OCI-LY3 (cell line): ENCODE measurements around the gene ZSWIM5.

ENCODE experiments used
- H2AFZ ChIP-seq: fragments of 200-600, 300-600 bp; shearing (Covaris generic); 2 replicates; pipeline ENCODE4 v1.6.0; 2014; ENCODE audit warnings: antibody characterized with exemption, low read depth, low read length
- H3K27ac ChIP-seq: fragments of 200-600, 300-600 bp; sonication (generic); 2 replicates; pipeline ENCODE4 v1.5.1; 2014; ENCODE audit warnings: mild to moderate bottlenecking, low read length, moderate library complexity, mixed read lengths
- H3K27me3 ChIP-seq: fragments of 200-600, 300-600 bp; sonication (generic); 2 replicates; pipeline ENCODE4 v1.6.1; 2014; ENCODE audit warnings: low read depth, low read length, mixed read lengths
- H3K36me3 ChIP-seq: fragments of 200-600, 300-600 bp; sonication (generic); replicated peaks from 2 replicates; pipeline ENCODE3; 2014; ENCODE audit warnings: low read depth, low read length, mixed read lengths
- H3K4me1 ChIP-seq: fragments of 300-600, 200-600 bp; sonication (generic); 2 replicates; pipeline ENCODE4 v1.6.1; 2014; ENCODE audit warnings: low read length, mixed read lengths
- H3K4me2 ChIP-seq: fragments of 200-600, 300-600 bp; sonication (generic); 2 replicates; pipeline ENCODE4 v1.6.1; 2014; ENCODE audit warnings: low read length, mixed read lengths
- H3K4me3 ChIP-seq: fragments of 300-600, 200-600 bp; sonication (generic); 2 replicates; pipeline ENCODE4 v1.5.1; 2014; ENCODE audit warnings: antibody characterized with exemption, mild to moderate bottlenecking, low read length, moderate library complexity
- H3K79me2 ChIP-seq: fragments of 300-600, 200-600 bp; shearing (Covaris generic); 2 replicates; pipeline ENCODE4 v1.6.1; 2014; ENCODE audit warnings: mild to moderate bottlenecking, low read length, mixed read lengths
- H3K9ac ChIP-seq: fragments of 300-600, 200-600 bp; shearing (Covaris generic); 2 replicates; pipeline ENCODE4 v1.6.0; 2014; ENCODE audit warnings: mild to moderate bottlenecking, low read length, moderate library complexity
- H3K9me3 ChIP-seq: fragments of 200-600, 300-600 bp; shearing (Covaris generic); 2 replicates; pipeline ENCODE4 v1.6.1; 2014; ENCODE audit warnings: low read length, mixed read lengths; ENCODE audit not compliant: insufficient read depth
- H4K20me1 ChIP-seq: fragments of 200-600, 300-600 bp; sonication (generic); 2 replicates; pipeline ENCODE4 v1.6.1; 2016; ENCODE audit warnings: low read length, mixed read lengths; ENCODE audit not compliant: insufficient read depth
- EZH2phosphoT487 ChIP-seq: fragments of 200-600 bp; shearing (Covaris generic); IDR thresholded peaks from 2 replicates; pipeline ENCODE4 v1.6.1; 2018; ENCODE audit warnings: antibody characterized with exemption, mixed run types, low read depth
- TF ChIP-seq, protein P1 (sequence below): fragments of 200-600, 300-600 bp; sonication (generic); IDR thresholded peaks from 2 replicates; pipeline ENCODE4 v1.5.1; 2014; ENCODE audit warnings: antibody characterized with exemption, low read length, low read depth

Gene ZSWIM5

DNA sequence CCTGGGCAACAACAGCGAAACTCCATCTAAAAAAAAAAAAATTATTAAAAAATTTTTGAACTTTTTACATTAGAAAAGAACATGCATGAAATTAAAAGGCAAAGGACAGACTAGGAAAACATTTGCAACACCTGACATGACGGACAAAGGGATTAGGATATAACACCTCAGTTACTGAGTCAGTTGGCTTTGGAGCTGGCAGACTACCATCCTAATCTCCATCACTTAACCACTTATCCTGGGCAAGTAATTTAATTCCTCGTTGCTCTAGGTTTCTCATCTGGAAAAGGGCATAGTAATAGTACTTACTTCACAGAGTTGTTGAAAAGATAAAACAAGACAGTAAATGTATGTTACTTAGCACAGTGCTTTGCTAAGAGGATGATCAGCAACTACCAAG lies 207.2 kb downstream of the ZSWIM5 start:
- Histone ChIP-seq H3K36me3 (no peaks in the 10 kb centered on the region), H3K4me2 (no peak overlapping the region), H3K9ac (no peak overlapping the region), H3K27me3 (no peaks in the 10 kb centered on the region), H4K20me1 (no peaks in the 10 kb centered on the region), H2AFZ (no peak overlapping the region), H3K4me1 (peaks cover 6% of the 10 kb centered on the region), H3K9me3 (no peaks in the 10 kb centered on the region), H3K79me2 (no peaks in the 10 kb centered on the region), H3K27ac (no peak overlapping the region), H3K4me3 (no peak overlapping the region)
- no peak for TF ChIP-seq EZH2phosphoT487
- TF ChIP-seq, protein P1, sequence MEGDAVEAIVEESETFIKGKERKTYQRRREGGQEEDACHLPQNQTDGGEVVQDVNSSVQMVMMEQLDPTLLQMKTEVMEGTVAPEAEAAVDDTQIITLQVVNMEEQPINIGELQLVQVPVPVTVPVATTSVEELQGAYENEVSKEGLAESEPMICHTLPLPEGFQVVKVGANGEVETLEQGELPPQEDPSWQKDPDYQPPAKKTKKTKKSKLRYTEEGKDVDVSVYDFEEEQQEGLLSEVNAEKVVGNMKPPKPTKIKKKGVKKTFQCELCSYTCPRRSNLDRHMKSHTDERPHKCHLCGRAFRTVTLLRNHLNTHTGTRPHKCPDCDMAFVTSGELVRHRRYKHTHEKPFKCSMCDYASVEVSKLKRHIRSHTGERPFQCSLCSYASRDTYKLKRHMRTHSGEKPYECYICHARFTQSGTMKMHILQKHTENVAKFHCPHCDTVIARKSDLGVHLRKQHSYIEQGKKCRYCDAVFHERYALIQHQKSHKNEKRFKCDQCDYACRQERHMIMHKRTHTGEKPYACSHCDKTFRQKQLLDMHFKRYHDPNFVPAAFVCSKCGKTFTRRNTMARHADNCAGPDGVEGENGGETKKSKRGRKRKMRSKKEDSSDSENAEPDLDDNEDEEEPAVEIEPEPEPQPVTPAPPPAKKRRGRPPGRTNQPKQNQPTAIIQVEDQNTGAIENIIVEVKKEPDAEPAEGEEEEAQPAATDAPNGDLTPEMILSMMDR: no peak

DNA sequence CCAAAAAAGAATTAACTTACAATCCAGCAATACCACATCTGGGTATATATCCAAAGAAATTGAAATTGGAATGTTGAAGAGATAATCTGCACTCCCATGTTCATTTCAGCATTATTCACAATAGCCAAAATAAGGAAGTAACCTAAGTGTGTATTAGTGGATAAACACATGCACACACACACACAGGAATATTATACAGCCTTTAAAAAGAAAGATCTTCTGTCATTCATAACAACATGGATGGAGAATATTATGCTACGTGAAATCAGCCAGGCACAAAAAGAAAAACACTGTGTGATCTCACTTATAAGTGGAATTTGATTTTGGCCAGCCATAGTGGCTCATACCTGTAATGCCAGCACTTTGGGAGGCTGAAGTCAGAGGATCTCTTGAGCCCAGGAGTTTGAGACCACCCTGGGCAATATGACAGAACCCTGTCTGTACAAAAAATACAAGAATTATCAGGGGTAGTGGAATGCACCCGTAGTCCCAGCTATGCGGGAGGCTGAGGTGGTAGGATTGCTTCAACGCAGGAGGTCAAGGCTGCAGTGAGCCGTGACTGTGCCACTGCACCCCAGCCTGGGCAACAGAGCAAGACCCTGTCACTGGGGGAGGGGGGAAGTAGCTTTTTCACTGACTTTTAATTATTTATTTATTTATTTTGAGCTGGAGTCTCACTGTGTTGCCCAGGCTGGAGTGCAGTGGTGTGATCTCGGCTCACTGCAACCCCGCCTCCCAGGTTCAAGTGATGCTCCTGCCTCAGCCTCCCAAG lies 210.8 kb downstream of the ZSWIM5 start:
- no peaks in the 10 kb centered on the region for H3K79me2 ChIP-seq

DNA sequence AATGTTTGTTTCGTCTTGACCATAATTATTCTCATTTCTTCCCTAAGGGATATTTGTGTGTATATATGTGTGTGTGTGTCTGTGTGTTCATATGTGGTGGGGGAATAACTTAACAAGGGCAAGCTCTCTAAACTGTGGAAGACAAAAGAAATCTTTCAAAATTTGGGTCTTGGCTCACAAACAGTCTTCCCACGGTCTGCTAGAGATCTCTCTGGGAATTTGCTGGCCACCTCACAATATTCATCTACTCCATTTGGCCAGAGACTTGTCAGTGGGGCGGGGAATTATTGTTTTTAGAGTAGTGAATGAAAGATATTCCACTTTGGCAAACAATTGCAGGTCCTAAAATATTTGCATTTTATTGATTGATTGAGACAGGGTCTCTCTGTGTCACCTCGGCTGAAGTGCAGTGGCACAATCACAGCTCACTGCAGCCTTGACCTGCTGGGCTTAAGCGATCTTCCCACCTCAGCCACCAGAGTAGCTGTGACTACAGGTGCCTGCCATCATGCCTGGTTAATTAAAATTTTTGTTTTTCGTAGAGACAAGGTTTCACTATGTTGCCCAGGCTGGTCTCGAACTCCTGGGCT lies 212.0 kb downstream of the ZSWIM5 start:
- H3K27ac ChIP-seq: no peak overlapping the region
- H3K27me3 ChIP-seq: no peaks in the 10 kb centered on the region
- no peak overlapping the region for H3K4me2 ChIP-seq
- TF ChIP-seq, protein P1: no peak
- no peak for TF ChIP-seq EZH2phosphoT487
- no peaks in the 10 kb centered on the region for H3K36me3 ChIP-seq
- H3K79me2 ChIP-seq: no peaks in the 10 kb centered on the region
- H2AFZ ChIP-seq: no peak overlapping the region
- H3K9me3 ChIP-seq: no peaks in the 10 kb centered on the region
- H3K9ac ChIP-seq: no peak overlapping the region
- H4K20me1 ChIP-seq: no peaks in the 10 kb centered on the region
- H3K4me3 ChIP-seq: no peak overlapping the region
- no peaks in the 10 kb centered on the region for H3K4me1 ChIP-seq

More for the DNA sequence above, 210.8 kb downstream of the ZSWIM5 start:
- TF ChIP-seq EZH2phosphoT487: no peak
- H3K4me2 ChIP-seq: no peak overlapping the region
- no peaks in the 10 kb centered on the region for H3K27me3 ChIP-seq
- H3K9ac ChIP-seq: no peak overlapping the region
- no peak overlapping the region for H3K27ac ChIP-seq
- peaks cover 3% of the 10 kb centered on the region for H3K4me1 ChIP-seq
- no peak overlapping the region for H3K4me3 ChIP-seq
- H3K9me3 ChIP-seq: no peaks in the 10 kb centered on the region
- H2AFZ ChIP-seq: no peak overlapping the region
- no peaks in the 10 kb centered on the region for H4K20me1 ChIP-seq
- H3K36me3 ChIP-seq: no peaks in the 10 kb centered on the region

DNA sequence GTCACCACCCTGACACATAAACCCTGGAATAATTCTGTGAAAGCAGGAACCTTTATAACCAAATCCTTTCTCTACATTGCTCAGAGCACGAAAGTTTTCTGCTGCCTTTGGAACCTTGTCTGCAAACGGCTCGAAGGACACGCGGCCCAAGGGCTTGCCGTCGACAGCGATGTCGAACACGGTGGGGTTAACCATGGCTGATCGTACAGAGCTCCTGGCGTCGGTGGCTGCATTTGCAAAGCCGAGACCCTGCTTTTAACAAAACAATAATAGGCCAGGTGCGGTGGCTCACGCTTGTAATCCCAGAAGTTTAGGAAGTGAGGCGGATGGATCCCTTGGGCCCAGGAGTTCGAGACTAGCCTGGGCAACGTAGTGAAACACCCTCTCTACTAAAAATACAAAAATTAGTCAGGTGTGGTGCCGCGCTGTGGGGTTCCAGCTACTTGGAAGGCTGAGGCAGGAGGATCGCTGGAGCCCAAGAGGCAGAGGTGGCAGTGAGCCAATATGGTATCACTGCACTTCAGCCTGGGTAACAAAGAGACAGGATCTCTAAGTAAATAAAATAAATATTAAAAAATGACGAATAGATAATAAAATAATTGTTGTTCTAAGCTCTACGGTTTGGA lies 217.8 kb downstream of the ZSWIM5 start:
- H3K27me3 ChIP-seq: no peaks in the 10 kb centered on the region
- no peak overlapping the region for H3K9ac ChIP-seq
- no peak overlapping the region for H3K27ac ChIP-seq
- H3K4me1 ChIP-seq: peaks cover 11% of the 10 kb centered on the region
- no peaks in the 10 kb centered on the region for H3K36me3 ChIP-seq
- peaks cover 19% of the 10 kb centered on the region for H3K79me2 ChIP-seq
- H3K4me3 ChIP-seq: no peak overlapping the region
- no peak overlapping the region for H3K4me2 ChIP-seq
- H4K20me1 ChIP-seq: no peaks in the 10 kb centered on the region
- H2AFZ ChIP-seq: no peak overlapping the region
- no peaks in the 10 kb centered on the region for H3K9me3 ChIP-seq
- TF ChIP-seq EZH2phosphoT487: no peak
- TF ChIP-seq, protein P1: no peak
